D721Med (cell line): ENCODE measurements around the gene ATP6V1F.

ENCODE experiments used
- DNase-seq: peaks from one replicate; pipeline ENCODE4 v3.0.0; 2011; ENCODE audit warnings: low spot score; ENCODE audit not compliant: insufficient read length
- FAIRE-seq: peaks from 2 replicates; lab custom pipeline; 2011; peaks lifted over from hg19 to GRCh38; lab: Jason Lieb, UNC
- TF ChIP-seq, protein P1 (sequence below): IDR thresholded peaks from 2 replicates; pipeline ENCODE4 v1.5.1; 2012; ENCODE audit warnings: mild to moderate bottlenecking, control low read depth; ENCODE audit not compliant: insufficient read depth; ENCODE audit errors: missing control alignments

The ATP6V1F gene

DNA sequence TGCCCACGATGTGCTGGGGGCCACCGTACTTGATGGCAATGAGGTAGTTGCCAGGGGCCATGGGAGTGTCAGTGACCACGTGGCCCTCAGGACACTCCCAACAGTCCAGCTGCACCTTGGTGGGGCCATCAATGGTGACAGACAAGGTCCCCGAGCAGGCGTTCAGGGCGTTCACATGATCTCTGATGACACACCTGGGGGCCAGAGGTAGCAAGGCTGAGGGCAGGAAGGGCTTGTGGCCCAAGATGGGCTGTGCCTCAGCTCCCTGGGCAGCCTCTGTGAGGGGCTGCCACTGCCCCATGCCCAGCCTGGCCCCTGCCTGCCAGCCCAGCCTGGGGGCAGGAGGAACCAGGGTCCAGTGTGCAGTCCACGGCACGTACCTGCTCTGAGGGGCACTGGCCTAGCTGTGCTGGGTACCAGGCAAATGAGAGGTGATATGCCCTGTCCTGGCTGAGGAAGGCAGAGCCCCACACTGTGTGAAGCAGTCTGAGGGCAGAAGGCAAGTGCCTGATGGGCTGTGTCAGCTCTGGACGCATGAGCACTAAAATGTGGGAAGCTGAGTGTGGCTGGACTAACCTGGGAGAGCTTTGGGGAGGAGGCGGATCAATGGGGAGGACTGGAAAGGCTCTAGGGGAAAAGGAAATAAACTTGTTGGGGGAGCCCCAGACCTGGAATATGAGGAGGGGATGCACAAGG lies 51.4 kb downstream of the ATP6V1F start:
- FAIRE-seq (no peak), DNase-seq (no peak)

DNA sequence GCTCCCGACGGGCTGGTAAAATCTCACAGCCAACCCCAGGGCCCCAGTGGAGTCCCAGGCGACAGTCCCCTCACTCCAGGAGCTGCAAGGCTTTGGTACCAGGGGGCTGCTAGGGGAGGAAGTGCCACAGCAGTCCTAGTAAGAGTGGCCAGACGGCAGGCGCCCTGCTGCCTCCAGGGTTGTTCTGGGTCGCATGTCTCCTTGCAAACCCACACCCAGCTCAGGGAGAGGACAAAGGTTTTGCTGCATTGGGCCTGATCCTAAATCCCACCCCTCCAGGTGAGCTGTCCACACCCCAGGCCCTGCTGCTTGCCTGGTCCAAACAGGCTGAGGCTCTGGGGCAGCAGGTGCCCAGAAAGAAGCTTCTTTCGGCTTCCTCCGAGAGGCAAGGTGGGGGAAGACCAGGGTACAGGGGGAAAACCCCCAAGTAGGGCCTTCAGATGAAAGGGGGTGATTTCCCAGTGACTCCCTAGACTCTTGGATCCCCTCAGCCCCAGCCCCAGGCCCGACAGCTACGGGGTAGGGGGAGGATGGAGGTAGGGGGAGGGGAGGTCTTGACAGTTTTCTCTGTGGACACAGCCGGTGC lies 52.0 kb downstream of the ATP6V1F start:
- no peak for DNase-seq
- no peak for FAIRE-seq
- TF ChIP-seq, protein P1, sequence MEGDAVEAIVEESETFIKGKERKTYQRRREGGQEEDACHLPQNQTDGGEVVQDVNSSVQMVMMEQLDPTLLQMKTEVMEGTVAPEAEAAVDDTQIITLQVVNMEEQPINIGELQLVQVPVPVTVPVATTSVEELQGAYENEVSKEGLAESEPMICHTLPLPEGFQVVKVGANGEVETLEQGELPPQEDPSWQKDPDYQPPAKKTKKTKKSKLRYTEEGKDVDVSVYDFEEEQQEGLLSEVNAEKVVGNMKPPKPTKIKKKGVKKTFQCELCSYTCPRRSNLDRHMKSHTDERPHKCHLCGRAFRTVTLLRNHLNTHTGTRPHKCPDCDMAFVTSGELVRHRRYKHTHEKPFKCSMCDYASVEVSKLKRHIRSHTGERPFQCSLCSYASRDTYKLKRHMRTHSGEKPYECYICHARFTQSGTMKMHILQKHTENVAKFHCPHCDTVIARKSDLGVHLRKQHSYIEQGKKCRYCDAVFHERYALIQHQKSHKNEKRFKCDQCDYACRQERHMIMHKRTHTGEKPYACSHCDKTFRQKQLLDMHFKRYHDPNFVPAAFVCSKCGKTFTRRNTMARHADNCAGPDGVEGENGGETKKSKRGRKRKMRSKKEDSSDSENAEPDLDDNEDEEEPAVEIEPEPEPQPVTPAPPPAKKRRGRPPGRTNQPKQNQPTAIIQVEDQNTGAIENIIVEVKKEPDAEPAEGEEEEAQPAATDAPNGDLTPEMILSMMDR: no peak

More for the DNA sequence above, 51.4 kb downstream of the ATP6V1F start:
- TF ChIP-seq, protein P1: no peak

DNA sequence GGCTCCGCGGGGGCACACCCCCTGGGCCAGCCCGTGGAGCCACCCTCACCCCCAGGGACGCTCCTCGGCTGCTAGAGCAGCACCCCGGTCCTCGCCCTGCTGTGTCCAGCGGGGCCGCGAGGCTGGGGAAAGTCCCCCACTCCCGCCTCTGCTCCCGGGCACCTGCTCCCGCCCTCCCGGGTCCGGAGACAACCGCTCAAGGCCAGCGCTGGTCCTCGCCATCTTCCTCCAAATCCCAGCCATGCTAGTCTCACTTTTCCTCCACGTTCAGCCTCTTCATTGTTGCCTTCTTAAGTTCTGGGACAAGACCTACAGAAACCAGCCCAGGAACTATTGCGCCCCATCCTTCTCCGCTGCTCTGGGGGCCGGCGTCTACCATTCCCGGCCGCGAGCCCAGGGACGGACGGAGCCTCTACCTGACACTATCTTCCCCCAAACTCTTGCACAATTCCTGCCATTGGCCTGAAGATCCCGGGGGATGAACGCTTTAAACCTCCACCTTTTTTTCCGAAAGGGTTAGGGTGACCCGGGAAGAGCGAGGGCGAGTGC lies 52.7 kb downstream of the ATP6V1F start:
- TF ChIP-seq, protein P1: no peak
- DNase-seq: no peak
- FAIRE-seq: no peak
